Renal cortex interstitium (tissue), 11 donors: ENCODE data around the gene SPEN. TPM values are rescaled to one million over a fixed set of nuclear protein-coding genes. Genes with fewer than 3 reads are reported as not detected.
"Not testable (repeated sequence)": the region's sequence is repeated elsewhere in the genome, so short reads cannot be mapped to it uniquely, and the experiment has no call there.

Experiments
- DNase-seq, 11 donors: peaks; one replicate each; pipeline ENCODE4 v3.0.0-alpha.2; 2013; ENCODE audit warnings: low read depth in 9 of 11, low spot score in 4 of 11; ENCODE audit errors: extremely low read depth in 1 of 11
- polyA plus RNA-seq, 3 donors: library from polyadenylated mRNA; unstranded; fragments of 120-200 nt; gene quantifications; one replicate each; pipeline ENCODE4 v1.2.1, GENCODE V29; 2013; ENCODE audit not compliant: insufficient read length in 3 of 3

The SPEN gene
- polyA plus RNA-seq, 3 donors = 57.2 to 64.4 (median 61.7) TPM

DNA sequence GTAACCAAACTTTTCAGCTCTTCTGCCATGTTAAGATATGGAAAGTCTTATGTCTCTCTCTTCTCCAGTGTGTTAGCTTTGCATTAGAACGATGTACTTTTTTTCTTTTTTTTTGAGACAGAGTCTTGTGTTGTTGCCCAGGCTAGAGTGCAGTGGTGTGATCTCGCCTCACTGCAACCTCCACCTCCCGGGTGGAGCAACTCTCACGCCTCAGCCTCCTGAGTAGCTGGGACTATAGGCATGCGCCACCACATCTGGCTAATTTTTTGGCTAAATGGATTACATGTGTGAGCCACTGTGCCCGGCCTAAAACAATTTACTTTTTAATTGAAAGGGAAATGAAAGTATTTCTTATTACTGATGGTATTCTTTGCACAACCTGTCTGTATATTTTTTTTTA, 35.8 kb downstream of the SPEN start:
- DNase-seq = no peak

- no peak for DNase-seq
Measured at GRCh38 chr1:15884477-15884876, 37.0 kb downstream of the SPEN start.

GRCh38 chr1:15885269-15885668, 37.8 kb downstream of the SPEN start:
- no peak for DNase-seq

- peak; percentile 92 to 97 (median 95) for DNase-seq
Measured at GRCh38 chr1:15885701-15886610, 38.4 kb downstream of the SPEN start.

GRCh38 chr1:15886611-15887167, 39.2 kb downstream of the SPEN start:
- no peak for DNase-seq

DNA sequence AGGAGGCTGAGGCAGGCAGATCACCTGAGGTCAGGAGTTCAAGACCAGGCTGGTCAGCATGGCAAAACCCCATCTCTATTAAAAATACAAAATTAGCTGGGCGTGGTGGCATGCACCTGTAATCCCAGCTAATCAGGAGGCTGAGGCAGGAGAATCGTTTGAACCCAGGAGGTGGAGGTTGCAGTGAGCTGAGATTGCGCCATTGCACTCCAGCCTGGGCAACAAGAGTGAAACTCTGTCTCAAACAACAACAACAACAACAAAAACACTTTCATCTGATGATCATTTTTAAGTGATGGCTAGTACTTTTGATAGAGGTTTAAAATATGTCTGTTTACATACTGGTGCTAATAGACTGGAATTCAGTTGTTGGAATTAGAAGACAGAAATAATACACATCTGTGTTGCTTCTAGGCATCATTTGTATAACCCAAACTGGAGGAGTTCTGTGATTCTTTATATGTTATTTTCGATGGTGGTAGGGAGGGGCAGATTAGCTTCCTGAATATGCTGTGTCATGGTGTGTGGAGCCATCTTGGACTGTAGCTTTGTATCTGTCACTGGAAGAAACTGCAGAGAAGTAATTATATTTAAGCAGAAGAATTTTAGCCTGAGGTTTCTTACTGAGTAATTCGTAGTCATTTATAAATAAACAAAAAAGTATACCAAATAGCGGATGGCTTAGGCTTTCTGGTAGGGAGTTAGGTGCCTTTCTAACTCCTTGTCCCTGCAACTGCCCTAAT, 45.5 kb downstream of the SPEN start:
- DNase-seq = not testable (repeated sequence)

GRCh38 chr1:15895233-15895632, 47.7 kb downstream of the SPEN start:
- no peak for DNase-seq

- DNase-seq = not testable (repeated sequence)
Measured at GRCh38 chr1:15896841-15897610, 49.5 kb downstream of the SPEN start.

DNA sequence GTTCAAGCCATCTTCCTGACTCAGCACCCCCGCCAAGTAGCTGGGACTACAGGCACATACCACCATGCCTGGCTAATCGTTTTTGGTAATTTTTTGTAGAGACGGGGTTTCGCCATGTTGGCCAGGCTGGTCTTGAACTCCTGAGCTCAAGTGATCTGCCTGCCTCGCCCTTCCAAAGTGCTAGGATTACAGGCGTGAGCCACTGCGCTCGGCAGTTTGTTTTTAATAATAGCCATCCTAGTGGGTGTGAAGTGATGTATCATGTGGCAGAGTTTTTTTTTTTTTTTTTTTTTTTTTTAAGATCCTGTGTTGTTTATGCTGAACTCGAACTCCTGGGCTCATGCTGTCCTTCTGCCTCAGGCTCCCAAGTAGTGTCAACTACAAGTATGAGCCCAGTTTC, 51.8 kb downstream of the SPEN start:
- DNase-seq = no peak

- DNase-seq = no peak
Measured at GRCh38 chr1:15900662-15901279, 53.3 kb downstream of the SPEN start.

DNA sequence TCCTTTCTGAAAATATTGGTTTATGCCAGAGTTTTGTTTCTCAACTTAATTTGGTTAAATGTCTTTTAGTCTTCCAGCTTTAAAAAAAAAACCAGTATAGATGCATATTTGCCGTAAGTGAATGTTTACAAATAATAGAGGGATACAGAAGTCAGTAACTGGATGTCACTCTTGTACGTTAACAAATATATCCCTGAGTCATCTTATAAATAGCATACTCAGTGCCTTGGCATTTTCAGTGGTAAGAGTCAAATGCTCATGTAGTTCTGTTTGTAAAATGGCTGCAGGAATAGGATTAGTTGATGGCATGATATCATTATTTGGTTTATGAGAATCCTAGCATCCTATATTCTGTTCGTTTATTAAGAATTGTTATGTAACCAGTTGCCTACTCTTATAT, 55.4 kb downstream of the SPEN start:
- no peak for DNase-seq

- no peak for DNase-seq
Measured at GRCh38 chr1:15908597-15908996, 61.1 kb downstream of the SPEN start.

GRCh38 chr1:15911141-15911540, 63.6 kb downstream of the SPEN start:
- no peak for DNase-seq

GRCh38 chr1:15911927-15912326, 64.4 kb downstream of the SPEN start:
- DNase-seq = peak in 1 of 11 donors; percentile 21

DNA sequence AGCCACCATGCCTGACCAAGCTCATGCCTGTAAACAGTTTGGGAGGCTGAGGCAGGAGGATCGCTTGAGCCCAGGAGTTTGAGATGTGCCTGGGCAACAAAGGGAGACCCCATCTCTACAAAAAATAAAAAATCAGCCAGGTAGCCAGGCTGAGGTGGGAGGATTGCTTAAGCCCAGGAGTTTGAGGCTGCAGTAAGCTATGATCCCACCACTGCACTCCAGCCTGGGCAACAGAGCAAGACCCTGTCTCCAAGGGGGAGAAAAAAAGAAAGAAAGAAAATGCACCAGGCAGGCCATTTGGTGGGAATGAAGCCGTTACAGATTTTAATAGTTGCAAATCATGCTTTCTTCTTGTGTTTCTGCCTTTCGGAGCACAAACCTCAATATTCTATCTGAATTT, 66.1 kb downstream of the SPEN start:
- not testable (repeated sequence) for DNase-seq

DNA sequence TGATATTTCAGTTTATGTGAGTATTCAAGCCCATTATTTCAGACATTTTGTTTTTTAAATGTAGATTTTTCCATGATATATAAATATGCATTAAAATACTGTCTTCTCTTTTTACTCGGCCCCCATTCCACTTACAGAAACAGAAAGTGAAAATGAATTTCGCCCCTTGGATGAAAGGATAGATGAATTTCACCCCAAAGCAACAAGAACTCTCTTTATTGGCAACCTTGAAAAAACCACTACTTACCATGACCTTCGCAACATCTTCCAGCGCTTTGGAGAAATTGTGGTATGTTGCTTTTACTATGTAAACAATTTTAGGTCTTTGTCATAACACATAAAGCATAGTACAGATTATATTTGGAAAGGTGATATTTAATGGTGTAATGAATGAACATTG, 68.5 kb downstream of the SPEN start:
- DNase-seq = no peak

- DNase-seq = no peak
Measured at GRCh38 chr1:15916417-15916816, 68.9 kb downstream of the SPEN start.

DNA sequence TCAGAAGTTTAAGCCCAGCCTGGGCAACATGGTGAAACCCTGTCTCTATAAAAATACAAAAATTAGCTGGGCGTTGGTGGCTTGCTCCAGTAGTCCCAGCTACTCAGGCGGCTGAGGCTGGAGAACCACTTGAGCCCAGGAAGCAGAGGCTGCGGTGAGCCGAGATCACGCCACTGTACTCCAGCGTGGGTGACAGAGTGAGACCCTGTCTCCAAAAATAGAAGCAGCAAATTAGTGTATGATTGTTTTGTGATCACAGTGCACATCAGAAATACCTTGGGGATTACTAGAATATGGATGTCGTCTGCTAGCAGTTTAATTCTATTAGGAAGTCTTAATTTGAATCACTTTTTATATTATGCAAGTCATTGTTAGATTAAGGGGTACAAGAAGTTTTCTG, 69.4 kb downstream of the SPEN start:
- DNase-seq = no peak
